ENCODE measurements around the gene CIDEA.

Gene CIDEA

DNA sequence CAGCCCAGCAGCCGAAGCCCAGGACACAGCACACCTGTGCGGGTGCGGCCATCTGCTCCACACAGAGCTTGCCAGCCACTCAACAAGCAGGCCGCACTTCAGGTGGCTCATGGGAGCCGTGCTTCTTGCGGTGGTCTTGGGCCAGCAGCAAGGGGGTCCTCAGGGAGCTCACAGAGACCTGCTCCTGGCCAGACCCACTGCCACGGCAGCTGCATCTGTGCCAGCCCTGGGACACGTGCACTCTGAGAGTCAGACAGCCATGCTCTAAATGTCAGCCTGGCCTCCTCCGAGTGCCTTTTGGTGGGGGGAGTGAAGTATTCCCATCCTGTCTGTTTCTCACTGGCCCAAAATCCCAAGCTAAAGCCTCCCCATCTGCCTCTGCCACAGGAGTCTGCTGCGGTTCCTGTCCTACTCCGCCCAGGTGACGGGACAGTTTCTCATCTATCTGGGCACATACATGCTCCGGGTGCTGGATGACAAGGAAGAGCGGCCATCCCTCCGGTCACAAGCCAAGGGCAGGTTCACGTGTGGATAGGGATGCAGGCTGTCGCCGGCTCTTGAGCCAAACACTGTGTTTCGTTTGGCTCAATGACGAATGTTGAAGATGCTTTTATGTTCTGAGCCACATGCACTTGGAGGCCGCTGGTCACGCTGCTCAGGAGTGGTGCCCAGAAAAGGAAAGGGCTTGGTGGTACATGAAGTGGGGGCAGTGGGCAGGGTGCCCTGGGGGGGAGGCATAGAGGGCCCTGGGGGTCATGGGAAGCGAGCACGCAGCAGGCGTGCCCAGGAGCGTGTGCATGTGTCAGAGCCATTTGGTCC, 22.8 kb downstream of the CIDEA start:
- no peak for DNase-seq

DNA sequence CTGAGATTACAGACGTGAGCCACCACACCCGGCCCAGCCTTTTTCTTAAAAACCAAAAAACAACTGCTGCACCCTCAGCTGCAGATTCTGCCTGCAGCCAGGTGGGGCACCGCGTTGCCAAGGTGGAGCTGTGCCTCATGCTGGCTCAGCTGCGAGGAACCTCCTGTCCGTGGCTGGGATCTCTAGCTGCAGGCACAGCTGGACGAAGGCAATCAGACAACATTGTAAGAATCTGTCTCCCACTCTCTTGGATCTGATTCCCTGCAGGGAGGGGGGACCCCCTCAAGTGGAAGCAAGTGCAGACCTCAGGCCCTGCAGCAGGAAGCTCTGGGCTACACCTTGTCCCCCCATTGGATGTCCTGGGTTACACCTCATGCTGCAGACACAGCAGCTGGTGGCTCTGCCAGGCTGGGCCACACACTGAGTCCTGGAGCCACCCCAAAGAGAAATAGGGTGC, 24.1 kb downstream of the CIDEA start:
- DNase-seq, result no peak

DNA sequence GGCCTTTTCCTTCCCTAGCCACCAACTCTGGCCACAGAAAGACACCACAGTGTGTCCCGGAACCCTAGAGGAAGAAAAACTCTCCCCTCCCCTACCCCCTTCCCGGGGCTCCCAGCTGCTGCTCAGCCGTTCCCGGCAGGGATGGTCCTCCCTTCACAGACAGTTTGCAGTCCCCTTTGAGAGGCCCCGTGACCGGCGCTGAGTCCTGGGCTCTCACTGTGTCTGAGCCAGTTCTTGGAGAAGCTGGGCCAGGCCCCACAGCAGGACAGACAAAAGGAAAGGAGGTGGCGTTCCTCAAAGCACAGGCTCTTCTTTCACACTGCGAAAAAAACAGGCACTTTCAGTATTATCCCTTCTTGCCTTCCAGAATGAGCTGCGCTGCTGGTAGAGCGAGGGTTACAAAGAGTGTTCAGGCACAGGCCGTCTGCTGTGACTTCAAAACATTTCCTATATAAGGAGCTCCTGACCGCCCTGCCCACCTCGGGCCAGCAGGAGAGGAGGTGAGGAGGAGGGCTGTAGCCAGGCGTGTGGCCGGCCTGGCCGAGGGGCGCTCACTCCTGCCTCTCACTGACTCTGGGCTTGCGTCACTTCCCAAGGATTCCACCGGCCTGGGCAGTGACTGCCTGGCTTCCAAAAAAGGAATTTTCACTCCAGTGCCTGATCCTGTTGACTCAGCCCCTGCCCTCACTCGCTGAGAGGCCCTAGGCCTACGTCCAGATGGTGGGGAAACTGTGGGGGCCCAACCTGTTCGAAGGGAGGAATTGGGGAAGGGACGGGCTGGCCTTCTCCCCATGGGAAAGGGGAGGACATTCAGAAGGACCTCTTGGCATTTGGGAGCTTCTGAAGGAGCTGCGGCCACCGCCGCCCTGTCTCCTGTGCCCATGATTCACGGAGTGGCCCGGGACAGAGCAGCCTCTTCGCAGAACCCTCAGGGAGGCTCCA, 24.9 kb downstream of the CIDEA start:
- DNase-seq, result no peak

DNA sequence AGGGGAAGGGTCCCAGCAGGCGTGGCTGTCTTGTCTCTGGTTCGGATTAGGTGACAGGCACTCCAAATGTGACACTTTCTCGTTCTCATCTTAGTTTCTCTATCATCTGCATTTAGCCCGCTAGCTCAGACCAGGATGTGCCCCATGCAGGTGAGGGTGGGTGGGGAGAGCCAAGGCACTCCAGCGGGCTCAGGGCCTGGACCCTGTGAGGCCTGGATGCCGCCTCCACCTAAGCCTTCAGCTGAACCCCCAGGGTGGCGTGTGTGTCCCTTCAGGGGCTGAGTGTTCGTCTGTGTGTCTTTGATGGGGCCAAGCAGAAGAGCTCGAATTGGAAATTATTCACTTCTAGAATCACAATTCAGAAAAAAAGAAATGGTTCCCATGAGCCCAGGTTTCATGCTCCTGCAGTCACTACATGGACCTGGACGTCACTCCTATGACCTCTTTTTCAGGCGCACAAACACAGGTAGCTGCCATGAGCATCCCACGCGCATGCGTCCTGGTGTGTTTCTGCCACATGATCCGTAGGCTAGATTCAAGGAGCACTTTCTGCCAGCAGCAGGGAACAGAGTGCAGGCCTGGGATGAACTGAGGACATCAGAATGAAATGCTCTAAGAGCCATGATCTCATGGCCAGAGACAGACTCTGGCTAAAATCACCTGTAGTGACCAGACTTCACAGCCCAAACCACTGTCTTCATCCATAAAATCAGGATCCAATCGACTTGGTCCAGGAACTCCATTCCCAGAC, 25.8 kb downstream of the CIDEA start:
- DNase-seq, result no peak

DNA sequence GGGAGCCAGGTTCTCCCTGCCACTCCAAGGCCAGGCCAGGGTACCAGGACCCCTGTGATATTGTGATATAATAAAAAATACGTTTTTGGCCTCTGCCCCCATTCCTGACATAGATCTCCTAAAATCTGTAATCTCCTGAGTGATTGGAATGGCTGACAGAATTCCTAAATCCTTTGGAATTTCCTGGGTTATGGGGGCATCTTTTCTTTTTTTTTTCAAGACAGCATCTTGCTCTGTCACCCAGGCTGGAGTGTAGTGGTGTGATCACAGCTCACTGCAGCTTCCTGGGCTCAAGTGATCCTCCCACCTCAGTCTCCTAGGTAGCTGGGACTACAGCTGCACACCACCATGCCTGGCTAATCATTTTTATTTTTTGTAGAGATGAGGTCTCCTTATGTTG, 27.7 kb downstream of the CIDEA start:
- no peak for DNase-seq

DNA sequence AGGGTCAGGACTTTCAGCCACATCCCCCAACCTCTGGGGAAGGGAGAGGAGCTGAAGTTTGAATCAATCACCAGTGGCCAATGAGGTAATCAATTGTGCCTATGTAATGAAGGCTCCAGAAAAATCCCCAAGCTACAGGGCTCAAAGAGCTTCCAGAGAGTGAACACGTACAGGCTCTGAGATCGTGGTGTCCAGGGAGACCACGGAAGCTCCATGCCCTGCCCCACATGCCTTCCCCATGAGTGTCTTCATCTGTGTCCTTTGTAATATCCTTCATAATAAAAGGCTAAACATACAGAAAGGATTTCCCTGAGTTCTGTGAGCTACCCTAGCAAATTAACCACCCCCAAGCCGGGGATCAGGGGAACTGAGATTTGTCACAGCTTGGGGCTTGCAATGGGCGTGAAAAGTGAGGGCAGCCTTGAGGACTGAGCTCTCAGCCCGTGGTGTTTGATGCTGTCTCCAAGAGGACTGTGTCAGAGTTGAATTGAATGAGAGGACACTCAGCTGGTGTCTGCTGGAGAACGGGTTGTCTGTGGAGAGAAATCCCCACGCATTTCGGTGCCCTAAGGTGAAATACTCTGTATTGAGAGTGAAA, 28.4 kb downstream of the CIDEA start:
- DNase-seq, result no peak

DNA sequence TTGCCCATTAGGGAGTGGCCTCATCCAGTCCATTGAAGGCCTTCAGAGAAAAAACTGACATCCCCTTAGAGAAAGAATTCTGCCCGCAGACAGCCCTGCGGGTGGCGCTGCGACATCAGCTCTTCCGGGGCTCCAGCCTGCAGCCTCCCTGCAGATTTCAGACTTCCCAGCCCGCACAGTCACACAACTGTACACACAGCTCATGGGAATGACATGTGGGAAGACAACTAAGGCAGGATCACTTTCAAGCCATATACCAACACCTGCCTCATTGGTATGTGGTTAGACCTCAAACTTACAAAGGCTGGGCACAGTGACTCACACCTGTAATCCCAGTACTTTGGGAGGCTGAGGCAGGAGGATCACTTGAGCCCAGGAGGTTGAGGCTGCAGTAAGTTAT, 29.1 kb downstream of the CIDEA start:
- DNase-seq, result no peak

DNA sequence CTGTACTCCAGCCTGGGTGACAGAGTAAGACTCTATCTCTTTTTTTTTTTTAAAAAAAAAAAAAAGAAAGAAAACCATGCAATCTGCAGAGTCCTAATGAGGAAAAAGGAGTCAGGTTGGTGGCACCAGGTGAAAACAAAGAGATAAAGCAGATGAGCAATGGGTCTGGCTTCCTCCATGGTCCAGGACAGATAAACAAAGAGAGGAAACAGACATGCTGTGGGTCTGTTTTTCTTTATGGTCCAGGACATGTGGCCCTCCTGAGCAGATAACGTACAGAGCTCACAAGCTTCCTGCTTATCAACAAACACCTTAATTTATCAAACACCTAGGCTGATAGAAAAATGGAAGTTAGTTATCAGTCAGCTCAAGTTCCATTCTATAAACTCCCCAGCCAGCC, 29.5 kb downstream of the CIDEA start:
- DNase-seq, result no peak

DNA sequence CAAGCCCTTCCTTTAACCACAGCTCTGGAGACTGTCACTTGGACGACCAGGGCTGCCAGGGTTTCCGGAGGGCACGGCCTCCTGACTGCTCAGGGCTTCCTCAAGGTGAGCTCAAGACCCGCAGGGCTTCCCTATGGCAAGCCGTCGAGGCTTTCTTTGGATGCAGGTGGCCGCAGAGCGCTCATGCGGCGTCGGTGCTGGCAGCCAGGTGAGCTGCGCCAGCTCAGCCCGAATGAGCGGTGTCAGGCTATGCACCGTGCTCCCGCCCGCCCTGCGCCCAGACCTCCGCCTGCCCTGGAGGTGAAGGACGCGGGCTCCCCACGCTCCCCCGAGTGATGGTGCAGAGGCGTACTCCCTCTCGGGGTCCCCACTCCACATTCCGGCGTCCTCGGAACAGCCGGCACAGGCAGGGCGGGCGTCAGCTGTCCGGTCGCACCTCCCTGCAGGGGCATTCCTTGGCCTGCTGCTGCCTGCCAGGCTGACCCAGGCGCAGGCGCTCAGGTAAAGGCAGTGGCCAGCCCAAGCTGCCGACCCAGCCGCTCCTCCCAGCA, 33.0 kb downstream of the CIDEA start:
- no peak for DNase-seq

DNA sequence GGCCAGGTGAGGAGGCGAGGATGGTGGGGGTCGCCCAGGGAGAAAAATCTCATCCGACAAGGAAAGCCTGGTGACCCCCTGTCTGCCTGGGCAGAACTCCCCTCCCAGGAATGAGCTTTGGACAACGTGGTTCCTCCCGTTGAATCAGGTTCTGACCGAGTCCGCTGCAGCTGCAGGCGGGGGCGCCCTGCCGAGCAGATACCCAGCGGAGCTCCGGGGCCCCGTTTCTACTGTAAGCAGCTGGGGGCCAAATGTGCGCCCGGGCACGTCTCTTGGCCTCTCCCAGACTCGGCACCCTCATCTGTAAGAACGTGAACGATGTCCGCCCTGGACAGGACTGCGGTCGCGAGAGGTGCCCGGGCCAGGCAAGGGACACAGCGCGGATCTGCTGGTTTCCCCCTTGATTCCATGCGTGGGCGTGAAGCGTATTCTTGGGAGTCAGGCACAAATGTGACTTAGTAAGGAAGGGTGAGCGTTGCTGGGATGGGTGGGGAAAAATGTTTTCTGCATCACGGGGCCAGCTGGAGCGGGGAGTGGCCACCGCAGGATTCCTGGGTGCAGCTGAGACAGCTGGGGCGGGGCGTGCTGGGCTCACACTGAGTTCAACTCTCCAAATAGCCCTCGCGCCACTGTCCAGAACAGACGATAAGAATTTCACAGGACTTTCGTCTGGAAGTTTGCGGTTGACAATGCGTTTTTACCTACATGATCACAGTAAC, 33.7 kb downstream of the CIDEA start:
- no peak for DNase-seq

DNA sequence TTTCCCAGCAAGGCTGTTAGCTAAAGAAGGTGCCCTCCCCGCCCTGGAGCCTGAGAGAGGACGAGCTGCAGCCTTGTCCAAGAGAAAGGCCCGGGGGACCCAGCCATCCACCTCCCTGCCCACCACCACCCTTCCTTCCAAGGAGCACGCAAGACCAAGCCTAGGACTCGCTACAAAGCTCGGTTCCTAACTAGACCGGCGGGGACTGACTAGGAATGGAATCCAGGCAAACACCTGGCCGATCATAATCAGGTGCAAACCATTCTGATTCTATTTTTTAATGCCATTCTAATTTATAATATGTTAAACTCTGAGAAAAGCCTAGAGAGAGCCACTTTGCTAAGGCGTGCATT, 34.2 kb downstream of the CIDEA start:
- no peak for DNase-seq

DNA sequence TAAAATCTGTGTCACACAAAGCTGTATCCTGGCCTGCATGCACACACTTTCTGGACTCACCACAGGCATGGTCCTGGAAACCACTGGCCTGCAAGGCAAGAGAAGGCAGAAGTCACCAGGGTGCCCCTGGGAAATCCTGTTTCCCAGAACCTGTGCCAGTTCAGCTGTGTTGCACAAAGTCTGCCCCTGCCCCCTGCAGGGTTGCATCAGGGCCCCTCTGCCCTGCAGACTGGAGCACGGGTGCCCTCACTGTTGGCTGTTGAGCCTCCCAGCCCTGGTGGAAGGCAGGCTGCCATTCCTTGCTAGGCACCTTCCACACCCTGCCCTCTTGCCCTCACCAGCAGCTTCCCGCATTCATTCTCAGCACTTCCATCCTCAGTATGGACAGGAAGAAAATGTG, 35.9 kb downstream of the CIDEA start:
- DNase-seq, result no peak

DNA sequence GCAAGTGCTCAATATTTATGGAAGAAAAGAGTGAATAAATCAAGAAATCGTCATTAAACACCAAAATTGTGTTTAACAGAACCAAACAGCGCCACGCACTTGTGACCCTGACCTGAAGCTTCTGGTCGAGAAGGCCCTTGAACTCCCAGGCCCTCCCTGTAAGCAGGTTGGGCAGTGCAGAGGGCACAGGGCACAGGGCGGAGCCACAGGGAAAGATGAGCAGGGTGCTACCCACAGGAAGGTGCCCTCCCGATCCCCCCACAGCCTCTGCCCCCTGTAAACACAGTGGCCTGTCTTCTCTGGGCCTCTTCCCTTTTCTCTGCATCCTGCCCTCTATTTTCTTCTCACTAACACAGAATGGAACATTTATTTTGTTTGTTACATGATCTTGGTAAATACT, 37.0 kb downstream of the CIDEA start:
- DNase-seq, result no peak

DNA sequence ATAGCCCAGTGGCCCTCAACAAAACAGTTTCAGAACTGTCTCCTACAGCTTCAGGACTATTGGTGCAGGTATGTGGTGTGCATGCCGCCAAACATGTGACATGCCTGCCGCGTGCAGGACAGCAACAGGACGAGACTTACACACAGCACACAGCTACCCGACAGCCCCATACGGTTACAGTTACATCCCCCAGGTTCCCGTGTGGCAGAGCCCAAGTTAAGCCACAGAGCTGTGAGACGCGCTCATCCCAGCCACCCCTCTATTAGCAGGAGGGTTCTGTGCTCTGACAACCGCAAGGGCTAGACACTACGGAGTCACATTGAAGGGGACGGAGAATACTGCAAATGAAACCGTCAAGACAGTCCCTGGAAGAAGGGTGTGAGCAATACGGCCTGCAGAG, 37.5 kb downstream of the CIDEA start:
- no peak for DNase-seq

DNA sequence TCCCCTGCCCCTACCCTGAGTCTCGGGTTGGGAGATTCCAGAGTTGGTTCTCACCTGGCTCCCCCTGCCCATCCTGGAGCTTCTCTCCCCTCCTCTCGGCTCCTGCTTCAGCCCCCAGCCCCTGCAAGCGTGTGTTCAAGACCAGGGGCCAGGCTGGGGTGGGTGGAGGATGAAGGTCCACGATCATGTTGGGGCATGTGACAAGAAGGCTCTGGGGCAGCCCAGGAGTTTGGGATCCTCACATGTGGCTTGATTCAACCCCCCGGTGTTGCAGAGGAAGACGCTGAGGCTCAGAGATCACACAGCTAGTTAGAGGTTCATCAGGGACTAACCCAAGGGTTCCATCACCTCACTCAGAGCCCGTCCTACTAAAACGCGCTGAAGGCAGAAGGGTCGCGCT, 39.7 kb downstream of the CIDEA start:
- DNase-seq, result no peak

DNA sequence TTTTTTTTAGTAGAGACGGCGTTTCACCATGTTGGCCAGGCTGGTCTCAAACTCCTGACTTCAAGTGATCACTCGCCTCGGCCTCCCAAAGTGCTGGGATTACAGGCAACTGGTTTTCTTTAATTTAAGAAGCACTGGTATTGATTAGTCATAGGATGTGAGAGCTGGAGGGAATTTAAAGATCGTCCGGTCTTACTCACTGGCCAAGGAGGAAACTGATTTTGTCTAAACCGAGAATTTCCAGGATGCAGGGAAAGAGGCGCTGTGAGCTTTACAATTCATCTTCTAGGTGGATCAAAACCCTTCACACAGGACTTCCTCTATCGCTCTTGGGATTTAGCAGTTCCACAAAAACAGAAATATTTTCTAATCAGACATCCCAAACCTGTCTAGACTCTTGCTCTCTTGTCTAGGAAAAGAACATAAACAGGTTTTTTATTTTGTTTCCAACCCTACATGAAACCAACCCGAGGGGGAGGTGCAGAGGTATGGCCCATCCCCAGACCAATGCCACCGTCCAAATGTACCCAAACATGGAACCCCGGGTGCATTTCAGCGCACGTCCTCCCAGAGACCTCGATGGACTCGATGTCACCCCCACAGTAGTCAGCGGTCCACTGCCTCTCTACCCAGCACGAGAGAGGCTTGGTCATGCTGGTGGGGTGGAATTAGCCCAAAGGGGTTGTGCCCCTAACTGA, 41.4 kb downstream of the CIDEA start:
- DNase-seq, result no peak

DNA sequence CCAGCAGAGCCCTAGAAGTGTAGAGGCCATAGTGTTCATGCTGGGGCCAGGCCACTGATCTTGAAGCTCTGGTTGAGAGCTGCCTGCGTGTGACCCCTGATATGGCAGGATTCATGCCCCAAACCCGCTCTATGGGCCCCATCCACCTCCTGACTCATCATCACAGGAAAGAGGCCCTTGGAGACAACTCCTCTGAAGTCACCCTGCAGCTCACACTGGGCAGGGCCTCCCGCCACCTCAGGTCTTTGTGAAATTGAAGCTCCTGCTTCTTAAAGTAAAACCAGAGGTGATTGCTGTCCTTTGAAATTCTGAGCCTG, 41.9 kb downstream of the CIDEA start:
- DNase-seq, result no peak

DNA sequence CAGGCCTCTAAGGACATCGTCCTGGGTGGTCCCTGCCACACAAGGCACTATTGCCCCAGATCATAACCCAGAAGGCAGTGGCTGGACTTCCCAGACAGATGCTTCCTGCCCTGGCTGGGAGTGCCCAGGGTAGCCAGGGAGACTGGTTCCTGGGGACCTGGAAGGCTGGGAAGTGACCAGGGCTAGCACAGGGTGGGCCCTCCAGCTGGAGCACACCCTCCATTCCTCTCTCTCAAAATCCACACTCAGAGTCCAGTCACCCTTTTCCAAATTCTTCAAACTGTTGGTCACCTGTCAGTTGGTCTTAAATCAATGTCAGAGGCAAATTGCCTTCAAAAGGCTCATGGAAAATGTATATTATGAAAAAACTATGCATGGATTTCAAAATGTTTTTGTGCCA, 42.3 kb downstream of the CIDEA start:
- no peak for DNase-seq

DNA sequence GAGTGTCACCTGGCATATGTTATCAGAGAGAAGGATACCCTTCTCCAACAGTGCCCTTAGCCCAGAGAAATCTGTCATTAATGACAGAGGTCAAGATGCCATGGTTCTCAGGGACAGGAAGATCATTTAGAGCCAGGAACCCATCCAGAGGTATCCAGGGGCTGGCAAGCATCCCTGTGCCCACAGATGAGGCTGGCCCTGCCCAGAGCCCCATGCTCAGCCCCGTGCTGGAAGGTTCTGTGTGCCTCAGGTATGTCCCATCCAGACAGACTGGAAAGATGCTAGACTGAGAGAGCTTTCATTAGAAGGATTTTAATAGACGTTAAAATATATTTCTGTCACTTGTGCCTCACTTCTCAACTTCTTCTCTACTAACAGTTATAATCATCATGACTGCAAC, 45.7 kb downstream of the CIDEA start:
- DNase-seq, result no peak

DNA sequence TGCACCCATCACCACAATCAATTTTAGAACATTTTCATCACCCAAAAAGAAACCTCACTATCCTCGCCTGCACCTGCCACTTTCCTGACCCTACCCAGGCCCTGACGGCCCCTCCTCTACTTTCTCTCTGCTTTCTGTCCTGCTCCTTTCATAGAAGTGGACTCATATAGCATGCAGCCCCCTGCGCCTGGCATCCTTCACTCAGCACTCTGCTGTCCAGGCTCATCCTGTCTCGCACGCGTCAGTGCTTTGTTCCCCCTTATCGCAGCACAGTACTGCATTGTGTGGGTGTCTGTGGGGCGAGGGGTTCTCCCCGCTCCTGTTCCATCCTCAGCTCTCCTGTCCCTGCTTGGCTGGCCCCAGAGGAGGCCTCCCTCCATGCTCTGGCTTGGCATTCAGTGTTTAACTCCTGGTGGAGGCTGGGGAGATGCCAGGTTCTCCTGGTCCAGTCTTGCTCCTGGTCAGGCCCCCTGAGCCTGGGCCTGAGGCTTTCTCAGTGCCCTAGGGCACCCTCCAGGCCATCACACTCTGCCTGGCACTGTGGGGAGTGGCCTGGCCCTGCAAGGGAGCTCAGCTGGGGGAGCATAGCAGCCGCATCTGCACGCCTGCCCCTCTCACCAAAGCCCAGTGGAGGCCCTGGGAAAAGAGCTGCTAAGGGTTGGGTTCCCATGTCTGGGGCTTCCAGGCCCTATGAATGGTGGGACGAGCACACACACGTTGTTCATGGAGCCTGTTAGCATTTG, 47.3 kb downstream of the CIDEA start:
- no peak for DNase-seq
